Measurements from ENCODE around the gene JMJD1C.

Gene JMJD1C

DNA sequence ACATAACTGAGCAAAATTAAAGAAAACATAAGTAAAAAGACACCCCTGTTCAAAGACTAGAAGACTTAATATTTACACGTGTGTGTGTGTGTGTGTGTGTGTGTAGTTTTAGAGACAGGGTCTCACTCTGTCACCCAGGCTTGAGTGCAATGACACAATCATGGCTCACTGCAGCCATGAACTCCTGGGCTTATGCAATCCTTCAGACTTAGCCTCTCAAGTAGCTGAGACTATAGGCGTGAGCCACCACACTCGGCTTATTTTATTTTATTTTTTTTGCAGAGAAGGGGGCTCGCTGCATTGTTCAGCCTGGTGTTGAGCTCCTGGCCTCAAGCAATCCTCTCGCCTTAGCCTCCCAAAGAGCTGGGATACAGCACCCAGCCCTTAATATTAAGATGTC is 90.3 kb downstream of the JMJD1C start (continued):
- TF ChIP-seq ZNF626 (tag by site-specific recombination; IDR thresholded peaks at IDR 0.05), result no peak
- TF ChIP-seq SP2 (tag by site-specific recombination; IDR thresholded peaks at IDR 0.05), result no peak
- no peak for TF ChIP-seq ZNF621 (tag by site-specific recombination; IDR thresholded peaks at IDR 0.05)
- no peak for TF ChIP-seq ZNF10 (tag by site-specific recombination; IDR thresholded peaks at IDR 0.05)
- TF ChIP-seq ZBTB17 (tag by site-specific recombination; IDR thresholded peaks at IDR 0.05), result no peak
- no peak for TF ChIP-seq ZNF449 (tag by site-specific recombination; IDR thresholded peaks at IDR 0.05)
- no peak for TF ChIP-seq ZNF521 (tag by site-specific recombination; IDR thresholded peaks at IDR 0.05)

- no peaks in the 10 kb centered on the region for H3K4me1 ChIP-seq (ENCODE audit: control insufficient read depth, insufficient read depth, low read length)
- ChIA-PET POLR2A (no interaction called here), CTCF (interaction anchor here (1.3 kb wide), 1 partner anchor 9 kb away, joined by 4 read pairs; no protein-coding TSS in a partner anchor)
- H3K4me3 ChIP-seq (ENCODE audit: low read depth, low read length), result no peak overlapping the region
- no peaks in the 10 kb centered on the region for H3K9me3 ChIP-seq (ENCODE audit: control insufficient read depth, insufficient read depth, low read depth, low read length)
- TF ChIP-seq ZBTB21 (tag by site-specific recombination; IDR thresholded peaks at IDR 0.05) (no peak), ZNF350 (tag by site-specific recombination; IDR thresholded peaks at IDR 0.05) (no peak), ZFHX2 (tag by site-specific recombination; conservative IDR thresholded peaks at IDR 0.05) (no peak), EGR2 (tag by site-specific recombination; IDR thresholded peaks at IDR 0.05; ENCODE audit: low read depth) (no peak), IKZF3 (tag by site-specific recombination; IDR thresholded peaks at IDR 0.05) (no peak), ZNF555 (tag by site-specific recombination; conservative IDR thresholded peaks at IDR 0.05) (no peak), GFI1B (tag by site-specific recombination; IDR thresholded peaks at IDR 0.05) (no peak), ZSCAN16 (tag by site-specific recombination; IDR thresholded peaks at IDR 0.05) (no peak), PRDM4 (tag by site-specific recombination; IDR thresholded peaks at IDR 0.05) (no peak), ELK4 (IDR thresholded peaks at IDR 0.05; ENCODE audit: borderline replicate concordance, low read depth, low read length) (no peak), ZNF501 (tag by site-specific recombination; IDR thresholded peaks at IDR 0.05) (no peak), ZSCAN23 (tag by site-specific recombination; IDR thresholded peaks at IDR 0.05) (no peak), ZFP69B (tag by site-specific recombination; IDR thresholded peaks at IDR 0.05) (no peak), ZNF791 (tag by site-specific recombination; IDR thresholded peaks at IDR 0.05) (no peak), ZNF335 (tag by site-specific recombination; conservative IDR thresholded peaks at IDR 0.05) (no peak), ZFP37 (tag by site-specific recombination; IDR thresholded peaks at IDR 0.05) (no peak)
- TF ChIP-seq, protein P1, sequence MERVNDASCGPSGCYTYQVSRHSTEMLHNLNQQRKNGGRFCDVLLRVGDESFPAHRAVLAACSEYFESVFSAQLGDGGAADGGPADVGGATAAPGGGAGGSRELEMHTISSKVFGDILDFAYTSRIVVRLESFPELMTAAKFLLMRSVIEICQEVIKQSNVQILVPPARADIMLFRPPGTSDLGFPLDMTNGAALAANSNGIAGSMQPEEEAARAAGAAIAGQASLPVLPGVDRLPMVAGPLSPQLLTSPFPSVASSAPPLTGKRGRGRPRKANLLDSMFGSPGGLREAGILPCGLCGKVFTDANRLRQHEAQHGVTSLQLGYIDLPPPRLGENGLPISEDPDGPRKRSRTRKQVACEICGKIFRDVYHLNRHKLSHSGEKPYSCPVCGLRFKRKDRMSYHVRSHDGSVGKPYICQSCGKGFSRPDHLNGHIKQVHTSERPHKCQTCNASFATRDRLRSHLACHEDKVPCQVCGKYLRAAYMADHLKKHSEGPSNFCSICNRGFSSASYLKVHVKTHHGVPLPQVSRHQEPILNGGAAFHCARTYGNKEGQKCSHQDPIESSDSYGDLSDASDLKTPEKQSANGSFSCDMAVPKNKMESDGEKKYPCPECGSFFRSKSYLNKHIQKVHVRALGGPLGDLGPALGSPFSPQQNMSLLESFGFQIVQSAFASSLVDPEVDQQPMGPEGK (tag by site-specific recombination; IDR thresholded peaks at IDR 0.05), result no peak
- no peak overlapping the region for H3K27ac ChIP-seq (ENCODE audit: extremely low read depth, low read depth, low read length)
- peaks cover 0 to 2% of the 10 kb centered on the region in 2 experiments; a peak in 2 of 3 replicates for H3K36me3 ChIP-seq (ENCODE audit: control insufficient read depth in 2 of 2, insufficient read depth in 1 of 2, low read length in 2 of 2)
Measured at GRCh38 chr10:63374991-63375390, 90.8 kb downstream of the JMJD1C start.

Data from HEK293 (cell line).